Gastroesophageal sphincter (tissue), 3 donors: Measurements from ENCODE around the gene FSTL1.

Experiments
- POLR2A ChIP-seq, 2 donors: fragments of 450-650 bp; IDR thresholded peaks; one replicate each; pipeline ENCODE4 v1.6.1; 2017; ENCODE audit warnings: antibody characterized with exemption in 2 of 2, mild to moderate bottlenecking in 2 of 2, moderate library complexity in 1 of 2
- TF ChIP-seq, protein P1 (sequence below), 4 experiments: fragments of 200-600 bp in 2 of 4; fragments of 450-650 bp in 2 of 4; sonication (generic) in 1 of 4; IDR thresholded peaks; one replicate each; pipeline ENCODE4 v1.5.1; 2017 to 2019; ENCODE audit warnings: antibody characterized with exemption in 4 of 4, mild to moderate bottlenecking in 2 of 4, moderate library complexity in 2 of 4

DNA sequence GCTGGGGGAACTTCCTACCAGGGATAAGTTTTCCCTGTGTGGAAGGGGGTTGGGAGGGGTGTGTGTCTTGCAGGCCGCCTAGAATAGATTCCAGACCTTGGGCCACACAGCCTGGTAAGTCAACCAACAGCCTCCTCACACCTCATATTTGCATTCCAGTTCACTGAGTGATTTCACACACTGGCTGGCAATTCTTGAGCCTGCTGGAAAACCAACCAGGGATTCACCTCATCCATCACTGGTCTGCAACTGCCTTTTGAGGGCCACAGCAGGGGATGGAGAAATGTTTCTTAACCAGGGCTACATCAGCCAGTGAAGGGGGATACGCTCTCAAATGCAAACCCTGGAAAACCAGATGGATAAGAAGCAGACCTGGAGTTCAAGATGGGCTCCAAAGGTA is 2.0 kb downstream of the FSTL1 start:
- TF ChIP-seq POLR2A (IDR thresholded peaks at IDR 0.05) = no peak
- TF ChIP-seq, protein P1, sequence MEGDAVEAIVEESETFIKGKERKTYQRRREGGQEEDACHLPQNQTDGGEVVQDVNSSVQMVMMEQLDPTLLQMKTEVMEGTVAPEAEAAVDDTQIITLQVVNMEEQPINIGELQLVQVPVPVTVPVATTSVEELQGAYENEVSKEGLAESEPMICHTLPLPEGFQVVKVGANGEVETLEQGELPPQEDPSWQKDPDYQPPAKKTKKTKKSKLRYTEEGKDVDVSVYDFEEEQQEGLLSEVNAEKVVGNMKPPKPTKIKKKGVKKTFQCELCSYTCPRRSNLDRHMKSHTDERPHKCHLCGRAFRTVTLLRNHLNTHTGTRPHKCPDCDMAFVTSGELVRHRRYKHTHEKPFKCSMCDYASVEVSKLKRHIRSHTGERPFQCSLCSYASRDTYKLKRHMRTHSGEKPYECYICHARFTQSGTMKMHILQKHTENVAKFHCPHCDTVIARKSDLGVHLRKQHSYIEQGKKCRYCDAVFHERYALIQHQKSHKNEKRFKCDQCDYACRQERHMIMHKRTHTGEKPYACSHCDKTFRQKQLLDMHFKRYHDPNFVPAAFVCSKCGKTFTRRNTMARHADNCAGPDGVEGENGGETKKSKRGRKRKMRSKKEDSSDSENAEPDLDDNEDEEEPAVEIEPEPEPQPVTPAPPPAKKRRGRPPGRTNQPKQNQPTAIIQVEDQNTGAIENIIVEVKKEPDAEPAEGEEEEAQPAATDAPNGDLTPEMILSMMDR (IDR thresholded peaks at IDR 0.05) = no peak
